Measurements from ENCODE around the gene OST4.

GRCh38 chr2:27080603-27080936 is 9.1 kb upstream of the OST4 start:
- TF ChIP-seq CTCF (IDR thresholded peaks at IDR 0.05; ENCODE audit: low read depth, low read length) (no peak), EZH2phosphoT487 (IDR thresholded peaks at IDR 0.05; ENCODE audit: low read depth) (no peak)
